HTR-8/SVneo (cell line): ENCODE results near the gene DISP3.

Experiments
- DNase-seq: peaks from one replicate; pipeline ENCODE4 v3.0.0; 2011; ENCODE audit warnings: low spot score, mixed read lengths; ENCODE audit not compliant: insufficient read length
- FAIRE-seq: peaks from 2 replicates; lab custom pipeline; 2011; peaks lifted over from hg19 to GRCh38; lab: Jason Lieb, UNC

The DISP3 gene

DNA sequence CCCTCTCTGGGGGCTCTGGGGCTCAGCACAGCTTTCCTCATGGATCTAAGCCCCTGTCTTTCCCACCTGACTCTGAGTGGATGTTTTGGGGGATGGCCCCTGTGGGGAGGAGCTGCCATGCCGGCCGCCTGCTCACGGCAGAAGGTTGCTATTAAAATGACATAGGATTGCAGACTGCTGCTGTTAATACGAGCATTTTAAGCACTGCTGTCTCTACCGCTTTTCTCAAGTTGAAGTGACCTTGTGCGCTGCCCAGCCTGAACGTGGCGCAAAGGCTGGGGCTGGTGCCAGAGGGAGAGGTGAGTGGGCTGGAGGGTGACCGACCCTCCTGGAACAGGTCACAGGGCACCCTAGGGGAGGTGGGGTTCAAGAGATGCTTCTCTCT, 58.4 kb downstream of the DISP3 start:
- no peak for DNase-seq

DNA sequence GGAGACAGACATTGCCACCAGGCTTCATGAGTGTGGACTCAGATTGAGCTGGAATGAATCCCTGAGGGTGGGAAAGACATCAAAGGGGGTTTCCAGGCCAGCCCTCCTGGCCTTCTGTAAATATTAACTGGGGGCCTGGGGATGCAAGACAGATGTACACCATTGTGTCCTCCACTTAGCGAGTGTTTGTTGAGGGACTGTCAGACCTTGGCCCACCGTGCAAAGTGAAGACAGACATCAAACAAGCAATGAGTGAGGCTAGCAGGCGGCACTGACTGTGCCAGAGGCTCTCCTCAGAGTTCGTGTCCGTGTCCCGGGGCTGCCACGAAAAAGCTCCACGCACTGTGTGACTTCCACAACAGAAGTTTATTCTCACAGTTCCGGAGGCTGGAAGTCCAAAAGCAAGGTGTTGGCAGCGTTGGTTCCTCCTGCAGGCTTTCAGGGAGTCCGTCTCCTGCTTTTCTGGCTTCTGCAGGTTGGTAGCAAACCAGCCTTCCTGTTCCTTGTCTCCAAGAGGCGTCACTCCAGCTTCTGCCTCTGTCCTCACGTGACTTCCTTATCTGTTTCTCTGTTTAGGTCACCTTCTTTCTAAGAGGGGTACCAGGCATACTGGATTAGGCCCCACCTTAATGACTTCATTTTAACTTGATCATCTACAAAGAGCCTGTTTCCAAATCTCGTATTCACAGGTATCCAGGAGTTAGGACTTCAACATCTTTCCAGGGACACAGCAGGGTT, 59.1 kb downstream of the DISP3 start:
- no peak for DNase-seq
- FAIRE-seq: no peak

More for the DNA sequence above, 58.4 kb downstream of the DISP3 start:
- FAIRE-seq: no peak

DNA sequence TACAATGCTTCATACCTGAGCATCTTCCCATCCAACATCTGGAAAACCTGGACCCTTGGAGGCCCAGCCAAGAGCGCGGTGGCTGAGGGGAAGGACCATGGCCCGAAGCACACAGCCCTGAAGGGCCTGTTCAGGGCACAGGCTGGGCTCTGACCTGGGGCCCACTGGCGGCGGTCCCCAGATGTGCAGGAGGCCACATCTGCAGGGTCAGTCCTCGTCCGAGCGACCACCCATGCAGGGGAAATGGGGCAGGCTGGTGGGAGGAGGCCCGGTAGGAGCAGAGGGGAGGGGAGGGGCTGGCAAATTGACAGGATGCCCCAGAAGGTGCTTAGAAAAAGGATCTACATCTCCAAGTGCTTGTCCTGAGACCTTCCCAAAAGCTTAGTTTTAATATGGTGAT, 59.9 kb downstream of the DISP3 start:
- DNase-seq (no peak), FAIRE-seq (no peak)

DNA sequence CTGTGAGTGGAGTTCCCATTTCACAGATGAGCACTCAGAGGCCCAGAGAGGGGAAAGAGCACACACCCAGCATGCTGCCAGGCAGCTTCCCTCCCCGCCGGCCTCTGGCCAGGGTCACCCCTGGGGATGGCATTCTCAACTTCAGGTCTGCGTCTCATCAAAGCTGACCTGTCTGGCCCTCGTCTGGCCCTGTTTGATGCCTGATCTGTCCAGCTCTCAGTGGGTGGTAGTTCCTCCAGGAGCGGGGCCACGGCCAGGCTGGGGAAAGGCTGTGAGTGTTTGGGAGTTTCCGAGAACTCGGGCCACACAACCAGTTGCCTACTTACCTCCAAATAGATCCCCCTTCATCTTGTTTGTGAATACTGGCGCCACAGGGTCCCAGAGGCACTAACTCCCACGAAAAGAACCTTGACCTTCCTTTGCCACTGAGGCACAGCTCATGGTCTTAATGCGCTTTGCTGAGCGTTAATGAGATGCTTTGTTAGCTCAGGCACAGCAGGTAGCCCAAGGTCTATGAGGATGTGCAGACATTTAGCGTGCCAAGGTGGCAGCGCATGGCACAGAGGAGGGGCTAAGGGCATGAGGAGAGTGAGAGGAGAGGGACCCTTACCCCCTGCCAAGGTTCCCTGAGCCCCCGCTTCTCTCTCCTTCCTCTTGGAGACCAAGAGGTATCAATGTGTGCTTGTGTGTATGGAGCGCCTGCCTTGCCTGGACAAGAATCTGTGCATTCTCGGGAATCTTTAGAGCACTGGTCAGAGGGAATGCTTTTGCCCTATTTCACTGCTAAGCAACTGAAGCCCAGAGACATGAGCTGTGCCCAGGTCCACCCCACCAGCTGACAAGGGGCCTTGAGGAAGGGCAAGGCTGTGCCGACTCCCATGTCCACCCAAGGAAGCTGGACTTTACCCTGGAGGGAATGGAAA, 61.2 kb downstream of the DISP3 start:
- FAIRE-seq (no peak), DNase-seq (no peak)

DNA sequence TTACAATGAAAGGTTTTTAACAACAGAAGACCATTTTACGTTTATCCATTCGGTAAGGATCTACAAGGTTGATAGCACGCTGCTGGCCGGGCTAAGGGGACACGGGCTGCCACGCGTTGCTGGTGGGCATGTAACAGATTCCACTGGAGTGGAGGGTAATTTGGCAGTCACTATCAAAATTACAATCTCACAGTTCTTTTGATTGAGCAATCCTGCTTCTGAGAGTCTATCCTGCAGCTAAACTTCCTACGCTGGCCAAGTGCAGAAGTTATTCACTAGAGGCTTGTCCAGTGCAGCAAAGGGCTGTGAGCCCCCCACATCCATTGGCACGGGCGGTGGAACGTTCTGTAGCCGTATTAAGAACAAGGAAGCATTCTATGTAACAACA, 61.8 kb downstream of the DISP3 start:
- FAIRE-seq (no peak), DNase-seq (no peak)

DNA sequence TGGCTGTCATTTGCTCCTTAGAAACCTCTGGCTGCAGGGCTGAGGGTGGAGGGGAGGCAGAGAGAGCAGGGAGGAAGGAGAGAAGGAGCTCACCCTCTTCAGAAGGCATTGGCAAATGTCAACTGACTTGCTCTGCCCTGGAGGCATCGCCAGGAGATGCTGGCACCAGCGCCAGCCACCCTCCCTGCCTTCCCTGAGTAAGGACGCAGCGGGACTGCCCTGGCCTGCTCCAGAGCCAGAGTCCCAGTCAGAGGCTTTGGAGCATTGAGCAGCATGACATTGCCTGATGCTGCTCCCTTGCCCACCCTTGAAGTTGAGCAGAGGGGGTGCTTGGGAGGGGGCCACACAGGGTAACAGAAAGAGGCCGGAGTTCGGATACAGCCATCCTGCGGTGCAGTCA, 62.3 kb downstream of the DISP3 start:
- DNase-seq: no peak

DNA sequence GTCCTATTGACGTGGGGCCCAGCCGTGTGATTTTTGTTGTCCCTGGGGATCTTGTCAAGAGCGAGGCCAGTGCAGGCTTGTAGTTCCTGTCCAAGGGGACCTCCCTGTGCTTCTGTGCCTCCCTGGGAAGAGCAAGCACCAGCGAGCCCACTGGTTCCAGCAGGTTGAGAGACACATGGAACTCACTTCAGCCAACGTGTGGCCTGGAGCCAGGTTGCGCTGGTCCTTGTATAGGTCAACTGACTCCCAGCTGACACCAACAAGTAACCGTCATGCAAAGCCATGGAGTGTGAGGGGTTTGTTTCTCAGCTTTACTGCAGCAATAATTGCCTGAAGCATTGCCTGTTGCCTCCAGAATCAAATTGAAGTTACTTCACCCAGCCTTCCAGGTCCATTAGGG, 63.0 kb downstream of the DISP3 start:
- no peak for FAIRE-seq
- DNase-seq: no peak

More for the DNA sequence above, 62.3 kb downstream of the DISP3 start:
- FAIRE-seq: no peak

DNA sequence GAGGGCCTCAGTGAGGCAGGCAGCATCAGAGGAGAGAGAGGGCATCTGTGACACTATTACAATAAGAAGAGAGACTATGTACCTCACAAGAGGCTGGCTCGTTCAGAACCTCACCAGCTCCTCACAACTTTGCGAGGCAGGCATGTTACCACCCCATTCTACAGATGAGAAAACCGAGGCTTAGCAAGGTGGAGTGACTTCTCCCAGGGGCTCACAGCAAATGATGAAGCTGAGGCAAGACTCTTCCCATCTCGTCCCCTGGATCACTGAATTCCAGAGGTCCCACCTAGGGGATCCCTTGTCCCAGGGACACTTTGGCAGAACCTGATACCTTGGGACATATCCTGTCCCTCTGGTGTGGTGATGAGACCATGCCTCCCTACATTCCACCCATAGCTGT, 64.4 kb downstream of the DISP3 start:
- FAIRE-seq (no peak), DNase-seq (no peak)

DNA sequence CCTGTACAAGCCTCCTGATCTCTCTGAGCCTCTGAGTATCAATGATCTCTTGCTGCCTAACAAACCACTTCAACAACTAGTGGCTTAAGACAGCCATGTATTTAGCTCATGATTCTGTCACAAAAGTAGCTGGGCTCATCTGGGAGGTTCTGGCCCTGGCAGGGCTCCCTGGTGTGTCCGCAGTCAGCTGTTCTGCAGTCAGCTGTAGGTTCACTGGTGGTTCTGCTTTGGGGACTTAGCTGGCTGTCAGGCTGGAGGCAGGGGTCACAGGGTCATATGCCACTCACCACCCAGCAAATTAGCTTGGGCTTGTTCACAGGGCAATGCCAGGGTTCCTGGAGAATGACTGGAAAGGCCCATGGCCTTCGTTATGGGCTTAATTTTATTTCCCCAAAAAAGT, 64.8 kb downstream of the DISP3 start:
- DNase-seq (no peak), FAIRE-seq (no peak)

DNA sequence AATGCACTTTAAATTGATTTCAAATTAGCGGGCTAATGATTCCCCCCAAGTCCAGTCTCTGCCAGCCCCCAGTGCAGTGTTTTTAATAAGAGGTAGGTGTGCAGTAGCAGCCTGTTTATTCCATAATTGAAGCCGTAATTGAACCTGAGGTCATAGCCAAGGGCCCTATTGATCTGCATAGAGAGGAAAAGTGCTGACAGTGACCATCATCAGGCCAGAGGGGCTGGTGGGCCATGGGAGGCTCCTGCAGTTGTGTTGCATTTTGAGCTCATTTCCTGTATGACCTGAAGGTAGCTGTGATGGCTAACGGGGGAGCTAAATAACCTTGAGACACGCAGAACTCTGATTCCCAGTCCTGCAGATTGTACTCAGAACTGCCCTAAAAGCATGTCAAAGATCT, 67.5 kb downstream of the DISP3 start:
- FAIRE-seq (no peak), DNase-seq (no peak)

DNA sequence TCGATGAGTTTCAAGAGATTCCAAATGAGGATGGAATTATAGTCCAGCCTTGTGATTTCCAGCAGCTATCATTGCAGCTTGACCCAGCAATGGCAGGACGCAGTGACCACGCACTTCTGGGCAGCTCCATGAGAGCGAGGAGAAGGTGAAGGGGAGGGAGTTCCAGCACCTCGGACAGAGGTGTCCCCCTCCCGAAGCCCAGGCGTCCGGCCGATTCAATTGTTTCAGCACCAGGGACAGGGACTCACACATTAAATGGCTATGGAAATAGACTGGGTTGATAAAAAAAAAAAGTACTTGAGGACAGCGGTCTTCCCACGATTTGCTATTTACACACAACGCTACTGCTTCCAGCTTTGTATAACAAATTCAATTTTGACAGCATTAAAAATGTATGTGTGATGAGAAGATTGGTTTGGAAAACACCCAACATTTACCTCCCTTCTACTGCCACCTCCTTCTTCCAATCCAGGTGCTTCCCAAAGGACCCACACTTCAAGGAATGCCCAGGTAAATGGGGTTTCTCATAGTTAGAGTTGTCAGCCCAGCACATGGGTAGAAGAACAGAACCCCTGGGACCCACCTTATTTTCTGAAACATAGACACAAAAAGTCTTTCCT, 71.8 kb downstream of the DISP3 start:
- FAIRE-seq: no peak

DNA sequence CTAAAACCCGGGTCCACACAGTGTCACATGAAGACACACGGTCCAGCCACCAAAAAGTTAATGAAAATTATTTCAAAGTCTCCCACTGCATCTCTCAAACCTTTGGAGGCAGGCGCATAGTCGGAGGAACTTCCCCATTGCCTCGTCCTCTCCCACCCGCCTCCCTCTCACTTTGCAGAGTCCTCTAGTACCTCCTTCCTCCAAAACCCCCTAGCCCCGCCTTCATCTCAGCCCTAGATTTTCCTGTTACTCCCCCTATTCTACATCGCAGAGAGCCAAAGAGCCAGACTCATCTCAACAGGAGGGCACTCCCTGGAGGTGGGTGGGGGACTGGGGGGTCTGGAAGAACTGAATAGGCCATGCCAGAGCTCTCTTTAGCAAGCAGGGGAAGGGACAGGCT, 79.3 kb downstream of the DISP3 start:
- no peak for DNase-seq
- FAIRE-seq: no peak

More for the DNA sequence above, 71.8 kb downstream of the DISP3 start:
- DNase-seq: peak; percentile 48

DNA sequence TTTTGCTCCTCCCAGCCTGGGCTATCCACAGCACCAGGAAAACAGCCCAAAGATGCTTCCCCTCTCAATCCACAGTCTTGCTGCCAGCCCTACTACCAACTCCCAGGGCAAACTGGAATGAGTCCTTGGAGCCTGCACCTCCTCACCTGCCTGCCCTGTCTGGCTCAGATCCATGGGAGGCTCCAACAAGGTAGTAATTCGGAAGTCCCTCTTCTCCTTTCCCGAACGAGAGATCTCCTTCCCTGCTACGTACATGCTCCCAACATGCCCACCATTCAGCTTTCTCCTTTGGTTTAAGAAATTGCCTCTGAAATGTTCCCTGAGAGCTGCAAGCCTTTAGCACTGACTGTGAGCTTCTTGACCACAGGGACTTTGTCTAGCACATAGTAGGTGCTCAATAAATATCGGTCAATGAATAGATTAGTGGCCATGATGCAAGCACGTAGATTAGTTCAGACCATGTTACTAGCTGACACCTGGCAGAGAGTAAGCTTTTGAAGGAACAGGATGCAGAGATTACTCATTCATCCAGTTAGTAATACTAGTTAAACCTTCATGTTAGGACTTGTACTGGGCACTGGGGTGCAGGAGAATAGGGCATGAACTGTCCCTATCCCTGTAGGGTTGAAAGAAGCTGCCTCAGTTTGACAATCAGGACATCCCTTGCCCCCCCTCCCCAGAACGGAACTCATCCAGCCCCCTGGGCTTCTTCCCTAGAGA, 80.1 kb downstream of the DISP3 start:
- DNase-seq: no peak
- no peak for FAIRE-seq

DNA sequence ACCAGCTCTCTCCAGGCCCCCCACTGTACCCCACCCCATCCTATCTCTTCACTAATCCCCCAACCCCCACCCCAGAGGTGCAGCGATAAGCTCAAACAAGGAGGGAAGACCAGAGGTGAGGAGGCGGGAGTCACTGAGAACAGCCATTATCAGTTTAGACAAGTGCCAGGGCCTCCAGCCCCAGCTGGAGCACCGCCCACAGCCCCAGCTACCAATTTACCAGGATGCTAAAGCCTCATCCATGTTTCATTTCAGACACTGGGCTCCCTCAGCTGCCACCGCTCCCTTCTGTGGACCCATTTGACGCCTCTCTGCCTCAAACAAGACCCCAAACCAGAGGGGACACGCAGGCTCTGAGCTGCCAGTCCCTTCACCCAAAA, 80.6 kb downstream of the DISP3 start:
- FAIRE-seq (no peak), DNase-seq (no peak)

DNA sequence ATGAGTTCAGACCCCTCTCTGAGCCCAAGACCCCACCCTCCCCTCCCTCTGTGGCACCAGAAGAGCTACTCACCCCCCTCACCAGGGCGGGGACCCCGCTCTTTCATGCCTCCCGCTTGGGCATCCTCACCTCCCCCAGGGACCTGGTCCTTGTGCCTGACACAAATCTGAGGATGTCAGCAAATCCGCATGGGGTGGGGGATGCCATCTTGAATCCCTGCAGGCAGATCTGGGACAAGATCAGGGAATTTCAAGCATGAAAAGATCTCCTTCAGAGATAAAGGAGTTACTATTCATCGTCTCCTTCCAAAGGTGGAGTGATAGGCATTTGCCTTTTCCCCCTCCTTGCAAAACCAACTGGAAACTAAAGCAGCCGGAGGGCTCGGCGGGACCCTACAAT, 81.1 kb downstream of the DISP3 start:
- FAIRE-seq (no peak), DNase-seq (no peak)

DNA sequence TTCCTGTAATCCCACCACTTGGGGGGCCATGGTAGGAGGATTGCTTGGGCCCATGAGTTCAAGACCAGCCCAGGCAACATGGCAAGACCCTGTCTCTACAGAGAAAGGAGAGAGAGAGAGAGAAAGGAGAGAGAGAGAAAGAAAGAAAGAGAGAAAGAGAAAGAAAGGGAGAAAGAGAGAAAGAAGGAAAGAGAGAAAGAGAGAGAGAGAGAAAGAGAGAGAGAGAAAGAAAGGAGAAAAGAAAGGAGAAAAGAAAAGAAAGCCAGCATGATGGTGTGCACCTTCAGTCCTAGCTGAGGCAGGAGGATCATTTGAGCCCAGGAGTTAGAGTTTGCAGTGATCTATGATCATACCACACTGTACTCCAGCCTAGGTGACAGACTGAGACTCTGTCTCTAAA, 82.8 kb downstream of the DISP3 start:
- no peak for FAIRE-seq

DNA sequence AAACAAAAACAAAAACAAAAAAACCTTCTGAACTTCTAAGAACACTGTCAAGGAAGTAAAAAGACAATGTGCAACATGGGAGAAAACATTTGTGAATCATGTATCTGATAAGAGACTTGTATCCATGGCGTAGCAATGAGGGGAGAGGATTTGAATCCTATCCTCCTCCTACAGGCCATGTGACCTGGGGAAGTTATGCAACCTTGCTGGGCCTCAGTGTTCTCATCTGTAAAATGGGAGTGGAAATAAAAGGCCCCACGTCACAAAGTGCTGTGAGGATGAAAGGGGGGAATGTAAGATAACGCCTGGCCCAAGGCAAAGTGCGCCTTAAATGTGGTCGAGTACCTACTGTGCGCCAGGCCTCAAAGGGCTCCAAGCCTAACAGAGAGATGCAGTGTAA, 83.7 kb downstream of the DISP3 start:
- no peak for FAIRE-seq
- DNase-seq: no peak

More for the DNA sequence above, 82.8 kb downstream of the DISP3 start:
- DNase-seq: no peak

DNA sequence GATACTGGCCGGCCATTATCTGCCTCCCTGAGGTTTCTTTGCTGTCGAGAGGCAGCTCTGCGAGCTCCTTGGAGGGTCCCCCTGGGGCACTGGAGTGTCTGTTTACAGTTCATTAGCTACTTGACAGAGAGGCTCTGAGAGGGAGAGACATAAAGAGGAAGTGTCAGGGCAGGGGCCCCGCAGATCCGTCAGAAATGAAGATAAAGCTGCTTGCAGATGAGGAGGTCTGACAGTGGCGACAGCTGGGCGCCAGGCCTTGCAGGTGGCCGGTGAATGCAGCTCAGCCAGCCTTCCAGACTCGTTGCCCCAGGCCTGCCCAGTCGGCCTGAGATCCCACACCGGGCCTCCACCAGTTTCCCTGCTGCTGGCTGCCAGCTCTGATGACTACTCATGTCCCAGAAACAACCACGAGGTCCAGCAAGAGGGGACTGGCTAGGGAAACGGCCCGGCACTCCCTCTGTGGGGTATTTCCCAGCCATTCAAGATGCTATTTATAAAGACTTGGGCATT, 84.7 kb downstream of the DISP3 start:
- DNase-seq (no peak), FAIRE-seq (no peak)

DNA sequence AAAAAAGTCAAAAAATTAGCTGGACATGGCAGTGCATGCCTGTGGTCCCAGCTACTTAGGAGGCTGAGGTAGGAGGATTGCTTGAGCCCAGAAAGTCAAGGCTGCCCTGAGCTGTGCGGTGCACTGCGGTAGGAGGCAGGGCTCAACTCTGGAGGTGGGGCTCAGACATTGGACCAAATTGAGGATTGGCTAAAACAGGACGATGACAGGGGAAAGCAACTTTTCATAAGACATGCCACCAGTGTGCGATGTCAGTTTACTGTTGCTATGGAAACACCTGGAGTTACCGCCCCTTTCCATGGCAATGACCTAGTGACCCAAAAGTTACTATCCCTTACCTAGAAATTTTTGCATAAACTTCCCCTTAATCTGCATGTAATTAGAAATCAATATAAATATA, 85.3 kb downstream of the DISP3 start:
- no peak for DNase-seq
- FAIRE-seq: no peak
